T-helper 17 cell (primary cell): Measurements from ENCODE around the gene C1orf21. TPM values are rescaled to one million over a fixed set of nuclear protein-coding genes. Genes with fewer than 3 reads are reported as not detected.

ENCODE experiments used
- ATAC-seq: fragments of 150-1000 bp; cut with Tn5 transposase; 2 replicates; pipeline ENCODE4 v1.10.0; 2021; ENCODE audit warnings: mild to moderate bottlenecking, moderate library complexity
- DNase-seq, 3 donors: peaks; one replicate each; pipeline versions ENCODE4 v3.0.0 to v3.0.0-alpha.2; 2020 to 2021
- H3K9me3 ChIP-seq: one replicate; pipeline ENCODE4 v1.7.0; 2013; ENCODE audit warnings: low read length, mild to moderate bottlenecking; ENCODE audit not compliant: control insufficient read depth, poor library complexity, severe bottlenecking
- H3K27ac Mint-ChIP-seq: one replicate; pipeline ENCODE4 v1.8.0; 2022; ENCODE audit warnings: mild to moderate bottlenecking, moderate library complexity, mixed read lengths
- H3K27me3 Mint-ChIP-seq: one replicate; pipeline ENCODE4 v1.8.0; 2022; ENCODE audit warnings: mixed read lengths
- H3K36me3 Mint-ChIP-seq: one replicate; pipeline ENCODE4 v1.8.0; 2022; ENCODE audit warnings: low read depth, mixed read lengths
- H3K4me1 Mint-ChIP-seq: one replicate; pipeline ENCODE4 v1.8.0; 2022; ENCODE audit warnings: mild to moderate bottlenecking, mixed read lengths
- H3K4me3 Mint-ChIP-seq: one replicate; pipeline ENCODE4 v1.8.0; 2022; ENCODE audit warnings: mild to moderate bottlenecking, moderate library complexity, mixed read lengths
- total RNA-seq, 4 donors: library from RNA in 2 of 4; stranded (reverse) in 2 of 4; gene quantifications; one replicate each; pipeline ENCODE4 v1.2.3 and lab custom pipeline; 2022 to 2026

C1orf21 gene
- total RNA-seq, 2 donors from 2014 or later, result 0.78 to 1.1 TPM

DNA sequence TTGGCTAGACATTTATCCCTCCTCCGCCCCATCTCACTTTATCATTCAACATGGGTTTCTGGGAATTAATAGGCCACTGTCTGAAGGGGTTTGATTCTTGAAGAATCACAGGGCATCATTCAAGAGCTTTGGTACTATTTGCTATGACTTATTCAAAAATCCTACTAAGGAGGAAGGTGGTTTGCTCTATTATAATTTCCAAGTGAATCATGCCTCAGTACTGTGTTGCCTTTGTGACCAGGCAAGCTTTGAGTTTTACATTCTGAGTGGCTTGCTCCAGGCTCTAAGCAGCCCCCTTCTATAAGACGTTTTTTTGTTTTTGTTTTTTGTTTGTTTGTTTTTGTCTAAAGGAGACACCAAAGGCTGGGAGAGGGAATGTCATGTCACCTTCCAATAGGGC, 2.6 kb downstream of the C1orf21 start:
- DNase-seq (no peak), ATAC-seq (no peak)
- peaks cover 78% of the 10 kb centered on the region for H3K27me3 Mint-ChIP-seq
- H3K4me3 Mint-ChIP-seq, result no peak overlapping the region
- H3K36me3 Mint-ChIP-seq, result peaks cover 4% of the 10 kb centered on the region
- H3K9me3 ChIP-seq, result no peaks in the 10 kb centered on the region
- no peak overlapping the region for H3K27ac Mint-ChIP-seq
- peaks cover 13% of the 10 kb centered on the region for H3K4me1 Mint-ChIP-seq

DNA sequence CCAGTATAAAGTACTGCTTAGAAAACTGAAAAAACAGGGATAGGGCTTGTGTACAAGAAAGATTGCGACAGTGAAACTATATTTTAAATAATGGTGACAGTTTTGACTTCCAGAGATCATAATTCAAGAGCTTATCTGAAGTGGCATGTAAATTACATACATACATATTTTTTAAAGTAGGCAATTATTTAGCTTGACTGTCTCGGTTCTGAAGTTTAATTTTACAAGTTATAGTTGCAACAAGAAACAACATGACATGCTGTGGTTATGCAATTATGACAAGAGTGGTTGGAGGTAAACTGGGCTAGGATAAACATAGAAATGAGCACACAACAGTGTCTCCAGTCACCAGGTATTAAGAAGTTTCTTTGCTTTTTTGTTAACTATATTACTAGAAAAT, 4.1 kb downstream of the C1orf21 start:
- peaks cover 11% of the 10 kb centered on the region for H3K4me1 Mint-ChIP-seq
- H3K4me3 Mint-ChIP-seq, result no peak overlapping the region
- H3K9me3 ChIP-seq, result no peaks in the 10 kb centered on the region
- no peak for ATAC-seq
- no peak overlapping the region for H3K27ac Mint-ChIP-seq
- H3K27me3 Mint-ChIP-seq, result peaks cover 76% of the 10 kb centered on the region
- peaks cover 4% of the 10 kb centered on the region for H3K36me3 Mint-ChIP-seq
- no peak for DNase-seq

DNA sequence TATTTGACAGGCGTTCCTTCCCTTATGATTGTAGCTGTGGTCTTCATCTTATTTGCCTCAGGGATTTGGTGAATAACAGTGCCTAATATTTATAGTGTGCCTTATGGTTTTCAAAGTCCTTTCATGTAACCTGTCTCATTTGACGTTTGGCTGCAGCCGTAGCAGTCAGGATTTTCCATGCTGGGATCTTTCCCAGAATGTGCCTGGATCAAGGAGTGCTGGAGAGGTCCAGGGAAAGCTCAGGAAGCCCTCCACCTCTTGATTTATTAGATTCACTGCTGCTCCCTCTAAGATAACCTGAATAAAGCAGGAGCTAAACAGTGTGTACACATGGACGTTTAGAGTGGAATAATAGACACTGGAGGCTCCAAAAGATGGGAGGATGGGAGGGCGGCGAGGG, 5.2 kb downstream of the C1orf21 start:
- Mint-ChIP-seq H3K27ac (no peak overlapping the region), H3K4me3 (no peak overlapping the region), H3K36me3 (peaks cover 8% of the 10 kb centered on the region), H3K27me3 (peaks cover 85% of the 10 kb centered on the region), H3K4me1 (peaks cover 9% of the 10 kb centered on the region)
- H3K9me3 ChIP-seq, result no peaks in the 10 kb centered on the region
- DNase-seq, result no peak
- no peak for ATAC-seq

DNA sequence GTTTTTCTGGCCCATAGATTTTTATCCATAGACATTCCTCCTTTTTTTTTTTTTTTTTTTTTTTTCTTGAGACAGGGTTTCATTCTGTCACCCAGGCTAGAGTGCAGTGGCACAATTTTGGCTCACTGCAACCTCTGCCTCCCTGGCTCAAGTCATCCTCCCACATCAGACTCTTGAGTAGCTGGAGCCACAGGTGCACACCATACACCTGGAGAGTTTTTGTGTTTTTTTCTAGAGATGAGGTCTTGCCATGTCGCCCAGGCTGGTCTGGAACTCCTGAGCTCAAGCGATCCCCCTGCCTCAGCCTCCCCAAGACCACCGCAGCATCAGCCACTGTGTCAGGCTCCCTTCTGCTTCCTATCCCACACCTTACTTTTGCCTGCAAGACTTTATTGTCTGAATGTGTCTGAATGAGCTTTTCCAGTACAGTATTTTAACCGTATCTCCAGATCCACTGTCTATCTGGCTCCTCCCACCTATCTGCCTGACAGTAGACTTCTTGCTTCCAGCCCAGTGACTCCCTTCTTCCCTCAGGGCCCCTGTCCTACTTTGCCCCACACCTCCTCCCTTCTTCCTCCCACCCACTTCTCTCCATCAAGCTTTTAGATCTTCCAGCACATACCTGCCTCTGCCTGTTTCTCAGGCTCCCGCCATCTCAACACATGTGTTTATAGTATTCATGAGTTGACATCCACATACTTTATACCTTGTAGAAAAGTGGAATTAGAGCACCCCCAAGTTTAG, 6.1 kb downstream of the C1orf21 start:
- H3K9me3 ChIP-seq, result no peaks in the 10 kb centered on the region
- DNase-seq, result no peak
- no peak overlapping the region for H3K4me3 Mint-ChIP-seq
- peaks cover 82% of the 10 kb centered on the region for H3K27me3 Mint-ChIP-seq
- no peak for ATAC-seq
- peaks cover 7% of the 10 kb centered on the region for H3K4me1 Mint-ChIP-seq
- H3K27ac Mint-ChIP-seq, result no peak overlapping the region
- H3K36me3 Mint-ChIP-seq, result peaks cover 7% of the 10 kb centered on the region

GRCh38 chr1:184393962-184394361, 7.1 kb downstream of the C1orf21 start:
- H3K9me3 ChIP-seq, result no peaks in the 10 kb centered on the region
- peaks cover 78% of the 10 kb centered on the region for H3K27me3 Mint-ChIP-seq
- H3K4me3 Mint-ChIP-seq, result no peak overlapping the region
- no peak overlapping the region for H3K27ac Mint-ChIP-seq
- H3K4me1 Mint-ChIP-seq, result no peaks in the 10 kb centered on the region
- DNase-seq (no peak), ATAC-seq (no peak)
- peaks cover 6% of the 10 kb centered on the region for H3K36me3 Mint-ChIP-seq

- H3K9me3 ChIP-seq, result no peaks in the 10 kb centered on the region
- ATAC-seq (no peak), DNase-seq (no peak)
- Mint-ChIP-seq H3K27me3 (peaks cover 71% of the 10 kb centered on the region), H3K27ac (no peak overlapping the region), H3K4me1 (no peaks in the 10 kb centered on the region), H3K4me3 (no peak overlapping the region), H3K36me3 (peaks cover 6% of the 10 kb centered on the region)
These were observed 8.5 kb downstream of the C1orf21 start for GRCh38 chr1:184395370-184395769.

DNA sequence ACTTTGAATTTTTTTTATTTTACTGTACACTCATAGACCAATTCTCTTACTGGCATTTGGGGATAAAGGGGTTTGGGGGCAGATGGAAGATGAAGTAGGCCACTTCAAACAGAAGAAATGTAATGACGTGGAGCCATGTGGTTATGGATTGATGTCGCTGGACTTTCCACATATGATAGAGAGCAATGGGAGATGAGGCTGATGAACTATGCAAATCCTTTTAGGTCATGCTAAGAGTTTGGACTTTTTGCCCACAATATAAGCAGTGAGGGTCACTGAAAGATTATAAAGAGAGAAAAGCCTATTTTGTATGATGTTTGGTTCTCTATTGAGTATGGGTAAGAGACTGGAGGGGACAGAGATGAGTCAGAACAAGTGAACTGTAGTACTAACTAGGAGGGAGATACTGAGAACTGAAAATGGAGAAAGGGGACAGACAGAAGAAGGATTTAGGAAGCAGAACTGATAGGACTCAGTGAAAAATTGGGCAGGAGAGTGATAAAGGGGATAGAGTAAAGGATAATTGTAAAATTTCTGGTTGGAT, 9.2 kb downstream of the C1orf21 start:
- no peak for DNase-seq
- no peaks in the 10 kb centered on the region for H3K9me3 ChIP-seq
- no peaks in the 10 kb centered on the region for H3K4me1 Mint-ChIP-seq
- H3K36me3 Mint-ChIP-seq, result peaks cover 6% of the 10 kb centered on the region
- no peak for ATAC-seq
- H3K27me3 Mint-ChIP-seq, result peaks cover 69% of the 10 kb centered on the region
- H3K27ac Mint-ChIP-seq, result no peak overlapping the region
- no peak overlapping the region for H3K4me3 Mint-ChIP-seq

GRCh38 chr1:184399192-184399847, 12.5 kb downstream of the C1orf21 start:
- Mint-ChIP-seq H3K4me3 (no peak overlapping the region), H3K4me1 (no peaks in the 10 kb centered on the region), H3K36me3 (peaks cover 6% of the 10 kb centered on the region), H3K27me3 (peaks cover 52% of the 10 kb centered on the region), H3K27ac (no peak overlapping the region)
- no peak for ATAC-seq
- H3K9me3 ChIP-seq, result no peaks in the 10 kb centered on the region
- no peak for DNase-seq

DNA sequence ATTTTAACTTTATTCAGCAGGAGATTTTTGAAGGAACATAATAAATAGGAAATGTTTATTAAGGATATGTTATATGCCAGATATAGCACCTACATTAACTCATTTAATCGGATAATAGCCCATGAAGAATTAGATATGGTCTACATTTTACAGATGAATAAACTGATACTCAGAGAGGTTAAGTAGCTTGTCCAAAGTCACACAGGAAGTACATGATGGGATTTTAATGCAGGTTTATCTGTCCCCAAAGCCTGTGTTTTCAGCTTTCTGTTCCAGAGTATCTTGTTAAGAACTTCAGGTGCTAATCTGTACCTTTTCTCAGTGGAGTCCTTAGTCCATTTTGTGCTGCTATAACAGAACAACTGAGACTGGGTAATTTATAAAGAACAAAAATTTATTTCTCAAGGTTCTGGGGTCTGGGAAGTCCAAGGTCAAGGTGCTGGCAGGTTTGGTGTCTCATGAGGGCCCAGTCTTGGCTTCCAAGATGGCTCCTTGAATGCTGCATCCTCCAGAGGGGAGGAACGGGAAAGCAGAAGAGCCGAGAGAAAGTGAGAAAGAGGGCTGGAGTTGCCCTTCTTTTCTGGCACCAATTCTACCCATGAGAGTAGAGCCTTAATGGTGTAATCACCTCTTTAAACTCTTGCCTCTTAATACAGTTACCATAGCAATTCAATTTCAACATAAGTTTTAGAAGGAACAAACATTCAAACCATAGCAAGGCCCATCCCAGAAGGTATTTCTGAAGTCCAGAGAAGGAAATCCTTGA, 17.3 kb downstream of the C1orf21 start:
- peaks cover 30% of the 10 kb centered on the region for H3K27me3 Mint-ChIP-seq
- H3K4me3 Mint-ChIP-seq, result no peak overlapping the region
- no peak for ATAC-seq
- H3K9me3 ChIP-seq, result no peaks in the 10 kb centered on the region
- no peak for DNase-seq
- H3K36me3 Mint-ChIP-seq, result no peaks in the 10 kb centered on the region
- H3K27ac Mint-ChIP-seq, result no peak overlapping the region
- H3K4me1 Mint-ChIP-seq, result no peaks in the 10 kb centered on the region

DNA sequence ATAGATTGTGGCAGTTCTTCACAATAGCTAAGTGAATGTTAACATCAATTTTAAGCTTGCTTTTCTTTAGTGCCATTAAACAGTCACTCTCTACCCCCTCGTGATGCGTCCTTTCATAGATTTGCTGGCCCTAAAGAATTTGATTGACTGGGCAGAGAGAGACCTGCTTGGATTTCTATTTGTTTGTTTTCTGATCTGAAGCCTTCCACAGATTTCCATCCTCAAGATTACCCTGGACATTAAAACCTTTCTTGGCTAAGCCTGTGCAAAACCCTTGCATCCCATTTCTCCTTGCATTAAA, 17.8 kb downstream of the C1orf21 start:
- Mint-ChIP-seq H3K27me3 (peaks cover 31% of the 10 kb centered on the region), H3K36me3 (no peaks in the 10 kb centered on the region), H3K4me1 (no peaks in the 10 kb centered on the region), H3K4me3 (no peak overlapping the region), H3K27ac (no peak overlapping the region)
- H3K9me3 ChIP-seq, result no peaks in the 10 kb centered on the region
- ATAC-seq (no peak), DNase-seq (no peak)

GRCh38 chr1:184405094-184405800, 18.4 kb downstream of the C1orf21 start:
- Mint-ChIP-seq H3K27ac (no peak overlapping the region), H3K4me1 (no peaks in the 10 kb centered on the region), H3K27me3 (peaks cover 26% of the 10 kb centered on the region), H3K36me3 (no peaks in the 10 kb centered on the region), H3K4me3 (no peak overlapping the region)
- ATAC-seq (no peak), DNase-seq (no peak)
- no peaks in the 10 kb centered on the region for H3K9me3 ChIP-seq

- no peak overlapping the region for H3K4me3 Mint-ChIP-seq
- H3K4me1 Mint-ChIP-seq, result no peaks in the 10 kb centered on the region
- peaks cover 21% of the 10 kb centered on the region for H3K27me3 Mint-ChIP-seq
- no peaks in the 10 kb centered on the region for H3K36me3 Mint-ChIP-seq
- H3K27ac Mint-ChIP-seq, result no peak overlapping the region
- H3K9me3 ChIP-seq, result no peaks in the 10 kb centered on the region
- no peak for DNase-seq
- ATAC-seq, result no peak
These were observed 18.9 kb downstream of the C1orf21 start for GRCh38 chr1:184405801-184406142.

- no peaks in the 10 kb centered on the region for H3K36me3 Mint-ChIP-seq
- no peak overlapping the region for H3K27ac Mint-ChIP-seq
- no peaks in the 10 kb centered on the region for H3K9me3 ChIP-seq
- H3K4me3 Mint-ChIP-seq, result no peak overlapping the region
- no peak for DNase-seq
- H3K27me3 Mint-ChIP-seq, result peaks cover 21% of the 10 kb centered on the region
- no peaks in the 10 kb centered on the region for H3K4me1 Mint-ChIP-seq
- ATAC-seq, result no peak
These were observed 19.6 kb downstream of the C1orf21 start for GRCh38 chr1:184406479-184406878.
